Liver (tissue), 9 donors: ENCODE data around the gene PPP1R13B. TPM values are rescaled to one million over a fixed set of nuclear protein-coding genes. Genes with fewer than 3 reads are reported as not detected.
A peak's percentile ranks its signal among the peaks of the same experiment; 100 is the strongest.

ENCODE experiments used
- DNase-seq: peaks from one replicate; pipeline ENCODE4 v3.0.0-alpha.2; 2017; ENCODE audit warnings: low spot score
- H3K27ac ChIP-seq, 2 donors: one replicate each; pipeline ENCODE4 v1.7.0; 2013; ENCODE audit warnings: inconsistent platforms in 2 of 2, low read length in 2 of 2, control low read depth in 1 of 2, low read depth in 1 of 2, mild to moderate bottlenecking in 1 of 2
- H3K27me3 ChIP-seq, 4 donors: one replicate each; pipeline versions ENCODE4 v1.6.1 to v1.7.0; 2013; ENCODE audit warnings: low read length in 3 of 4, inconsistent platforms in 1 of 4, mild to moderate bottlenecking in 1 of 4, moderate library complexity in 1 of 4; ENCODE audit not compliant: control insufficient read depth in 4 of 4, insufficient read depth in 4 of 4
- H3K36me3 ChIP-seq, 4 donors: one replicate each; pipeline versions ENCODE4 v1.6.1 to v1.7.0; 2013; ENCODE audit warnings: low read length in 3 of 4, mild to moderate bottlenecking in 3 of 4, low read depth in 1 of 4, moderate library complexity in 1 of 4; ENCODE audit not compliant: control insufficient read depth in 4 of 4, insufficient read depth in 3 of 4
- H3K4me1 ChIP-seq, 4 donors: one replicate each; pipeline versions ENCODE4 v1.6.1 to v1.7.0; 2013; ENCODE audit warnings: low read length in 3 of 4, mild to moderate bottlenecking in 3 of 4, moderate library complexity in 1 of 4; ENCODE audit not compliant: control insufficient read depth in 4 of 4, insufficient read depth in 4 of 4
- H3K4me3 ChIP-seq, 3 donors: one replicate each; pipeline versions ENCODE4 v1.6.1 to v1.7.0; 2013; ENCODE audit warnings: low read length in 3 of 3, control low read depth in 1 of 3, low read depth in 1 of 3, mild to moderate bottlenecking in 1 of 3
- H3K9ac ChIP-seq, 2 donors: one replicate each; pipeline ENCODE4 v1.7.0; 2013; ENCODE audit warnings: low read length in 2 of 2, mild to moderate bottlenecking in 2 of 2, moderate library complexity in 2 of 2, control low read depth in 1 of 2, low read depth in 1 of 2
- H3K9me3 ChIP-seq, 4 donors: one replicate each; pipeline versions ENCODE4 v1.6.1 to v1.7.0; 2013; ENCODE audit warnings: low read length in 3 of 4; ENCODE audit not compliant: control insufficient read depth in 4 of 4
- EGR1 ChIP-seq, 2 donors: IDR thresholded peaks; 2 replicates each; pipeline ENCODE4 v1.6.1; 2016 to 2018; ENCODE audit warnings: antibody characterized with exemption in 2 of 2, low read depth in 2 of 2
- FOXA1 ChIP-seq: IDR thresholded peaks from 2 replicates; pipeline ENCODE4 v1.6.1; 2016; ENCODE audit warnings: antibody characterized with exemption
- FOXA2 ChIP-seq: IDR thresholded peaks from 2 replicates; pipeline ENCODE4 v1.6.1; 2016; ENCODE audit warnings: antibody characterized with exemption
- GABPA ChIP-seq, 2 donors: IDR thresholded peaks in 1 of 2; conservative IDR thresholded peaks in 1 of 2; 2 replicates each; pipeline ENCODE4 v1.6.1; 2016; ENCODE audit warnings: antibody characterized with exemption in 2 of 2, mild to moderate bottlenecking in 1 of 2, moderate library complexity in 1 of 2
- HNF4A ChIP-seq, 2 donors: conservative IDR thresholded peaks; 2 replicates each; pipeline ENCODE4 v1.6.1; 2016; ENCODE audit warnings: antibody characterized with exemption in 2 of 2, mild to moderate bottlenecking in 2 of 2
- HNF4G ChIP-seq: IDR thresholded peaks from 2 replicates; pipeline ENCODE4 v1.6.1; 2016; ENCODE audit warnings: antibody characterized with exemption
- JUND ChIP-seq, 2 donors: IDR thresholded peaks; 2 replicates each; pipeline ENCODE4 v1.6.1; 2016; ENCODE audit warnings: antibody characterized with exemption in 2 of 2
- NR2F2 ChIP-seq: IDR thresholded peaks from 2 replicates; pipeline ENCODE4 v1.6.1; 2016; ENCODE audit warnings: antibody characterized with exemption
- RAD21 ChIP-seq, 2 donors: IDR thresholded peaks; 2 replicates each; pipeline ENCODE4 v1.6.1; 2016; ENCODE audit warnings: antibody characterized with exemption in 2 of 2, mild to moderate bottlenecking in 2 of 2
- RXRA ChIP-seq, 2 donors: IDR thresholded peaks; 2 replicates each; pipeline ENCODE4 v1.6.1; 2017 to 2018; ENCODE audit warnings: antibody characterized with exemption in 2 of 2, mild to moderate bottlenecking in 1 of 2
- SP1 ChIP-seq: IDR thresholded peaks from 2 replicates; pipeline ENCODE4 v1.6.1; 2018; ENCODE audit warnings: antibody characterized with exemption, mild to moderate bottlenecking
- TAF1 ChIP-seq: conservative IDR thresholded peaks from 2 replicates; pipeline ENCODE4 v1.6.1; 2016; ENCODE audit warnings: antibody characterized with exemption, mild to moderate bottlenecking
- YY1 ChIP-seq: IDR thresholded peaks from 2 replicates; pipeline ENCODE4 v1.6.1; 2016; ENCODE audit warnings: antibody characterized with exemption, mild to moderate bottlenecking
- WGBS: extraction: QIAGEN DNeasy Blood & Tissue Kit; methylation state at CpG from one replicate; pipeline ENCODE4 v1.1.7; 2013; 5-methylcytosine and 5-hydroxymethylcytosine counted together
- polyA plus RNA-seq, 2 donors: library from polyadenylated mRNA; stranded (reverse) in 1 of 2; unstranded in 1 of 2; fragments of 200-250 nt in 1 of 2; fragments of >200 nt in 1 of 2; fragmentation: Nextera tagmentation in 1 of 2; extraction: Ambion mirVana in 1 of 2; gene quantifications; one replicate each; pipeline versions ENCODE4 v1.2.1 to v1.2.3, GENCODE V29; 2013 to 2015
- total RNA-seq, 2 donors: library from RNA; depleted of rRNA; stranded (reverse); fragments of >200 nt; gene quantifications; one replicate each; pipeline ENCODE4 v1.2.3, GENCODE V29; 2014
- TF ChIP-seq, protein P1 (sequence below): fragments of 150-350 bp; IDR thresholded peaks from 2 replicates; pipeline ENCODE4 v1.5.1; 2017; ENCODE audit warnings: improper control_type of control experiment, low read depth, low read length; ENCODE audit not compliant: missing input control
- TF ChIP-seq, protein P2 (sequence below): IDR thresholded peaks from 2 replicates; pipeline ENCODE4 v1.6.1; 2016; ENCODE audit warnings: antibody characterized with exemption
- TF ChIP-seq, protein P3 (sequence below): IDR thresholded peaks from 2 replicates; pipeline ENCODE4 v1.6.1; 2016; ENCODE audit warnings: antibody characterized with exemption
- TF ChIP-seq, protein P4 (sequence below): IDR thresholded peaks from 2 replicates; pipeline ENCODE4 v1.6.1; 2016; ENCODE audit warnings: antibody characterized with exemption, mild to moderate bottlenecking
- TF ChIP-seq, protein P5 (sequence below): IDR thresholded peaks from 2 replicates; pipeline ENCODE4 v1.6.1; 2016; ENCODE audit warnings: antibody characterized with exemption
- donor health status: healthy.
- donor health status: healthy.
- donor health status: healthy.
- donor health status: healthy.
- donor health status: healthy.

Gene PPP1R13B
- total and polyA plus RNA-seq, 4 donors = 3.2 to 15.1 (median 5.1) TPM

DNA sequence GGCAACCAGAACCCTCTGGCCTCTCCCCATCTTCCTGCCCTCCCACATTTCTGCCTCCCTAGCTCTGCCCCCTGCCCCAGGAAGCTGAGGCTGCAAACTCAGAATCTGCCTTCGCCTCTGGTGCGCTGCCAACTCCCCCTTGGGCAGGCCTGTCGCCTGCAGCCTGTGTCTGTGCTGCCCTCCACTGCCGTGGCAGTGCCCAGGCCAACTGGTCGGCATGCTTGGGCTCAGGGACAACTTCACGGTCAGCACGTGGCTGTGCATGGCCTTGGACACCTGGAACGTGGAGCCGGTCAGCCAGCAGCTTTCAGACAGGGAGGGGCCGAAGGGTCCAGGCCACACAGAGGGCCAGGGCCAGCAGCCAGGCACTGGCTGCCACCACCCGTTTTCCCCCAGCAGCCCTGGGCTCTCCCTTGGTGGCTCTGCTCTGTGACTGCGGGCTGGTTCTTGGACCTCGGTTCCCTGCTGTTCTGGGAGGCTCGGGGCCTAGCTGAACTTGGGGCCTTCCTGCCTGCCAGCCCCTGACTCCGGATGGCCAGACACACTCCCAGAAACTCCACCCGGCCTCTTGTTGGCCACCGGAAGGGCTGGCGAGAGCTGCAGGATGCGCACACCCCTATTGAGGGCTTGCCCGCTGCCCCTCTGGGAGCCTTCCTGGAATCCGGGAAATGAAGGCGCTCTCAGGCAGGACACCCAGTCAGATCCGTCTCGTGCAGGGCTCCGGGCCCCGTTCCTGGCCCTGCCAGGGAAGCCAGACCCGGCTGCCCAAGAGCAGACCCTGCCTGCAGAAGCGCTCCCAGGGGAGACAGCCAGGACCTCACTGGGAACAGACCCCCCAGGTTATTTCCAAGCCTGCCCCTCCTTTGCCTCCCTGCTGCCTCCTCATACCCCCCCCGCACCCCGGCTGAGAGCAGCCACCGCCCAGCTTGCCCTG lies 34.2 kb upstream of the PPP1R13B start:
- TF ChIP-seq SP1 (peak; percentile 96), JUND (IDR thresholded peaks at IDR 0.05) (peak in 1 of 2 donors; percentile 67), NR2F2 (no peak), HNF4A (conservative IDR thresholded peaks at IDR 0.05) (peak; percentile 91 to 96), RAD21 (IDR thresholded peaks at IDR 0.05) (peak; percentile 62 to 70), YY1 (peak; percentile 68), HNF4G (peak; percentile 61), EGR1 (IDR thresholded peaks at IDR 0.05; ENCODE audit: low read depth in 2 of 2) (peak in 1 of 2 donors; percentile 95), FOXA1 (peak; percentile 13), GABPA (IDR thresholded peaks at IDR 0.05 in 1 of 2, conservative IDR thresholded peaks at IDR 0.05 in 1 of 2) (peak in 1 of 2 donors; percentile 49), FOXA2 (peak; percentile 66), RXRA (IDR thresholded peaks at IDR 0.05) (peak; percentile 88 to 97), TAF1 (no peak)
- TF ChIP-seq, protein P1, sequence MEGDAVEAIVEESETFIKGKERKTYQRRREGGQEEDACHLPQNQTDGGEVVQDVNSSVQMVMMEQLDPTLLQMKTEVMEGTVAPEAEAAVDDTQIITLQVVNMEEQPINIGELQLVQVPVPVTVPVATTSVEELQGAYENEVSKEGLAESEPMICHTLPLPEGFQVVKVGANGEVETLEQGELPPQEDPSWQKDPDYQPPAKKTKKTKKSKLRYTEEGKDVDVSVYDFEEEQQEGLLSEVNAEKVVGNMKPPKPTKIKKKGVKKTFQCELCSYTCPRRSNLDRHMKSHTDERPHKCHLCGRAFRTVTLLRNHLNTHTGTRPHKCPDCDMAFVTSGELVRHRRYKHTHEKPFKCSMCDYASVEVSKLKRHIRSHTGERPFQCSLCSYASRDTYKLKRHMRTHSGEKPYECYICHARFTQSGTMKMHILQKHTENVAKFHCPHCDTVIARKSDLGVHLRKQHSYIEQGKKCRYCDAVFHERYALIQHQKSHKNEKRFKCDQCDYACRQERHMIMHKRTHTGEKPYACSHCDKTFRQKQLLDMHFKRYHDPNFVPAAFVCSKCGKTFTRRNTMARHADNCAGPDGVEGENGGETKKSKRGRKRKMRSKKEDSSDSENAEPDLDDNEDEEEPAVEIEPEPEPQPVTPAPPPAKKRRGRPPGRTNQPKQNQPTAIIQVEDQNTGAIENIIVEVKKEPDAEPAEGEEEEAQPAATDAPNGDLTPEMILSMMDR = no peak
- TF ChIP-seq, protein P2, sequence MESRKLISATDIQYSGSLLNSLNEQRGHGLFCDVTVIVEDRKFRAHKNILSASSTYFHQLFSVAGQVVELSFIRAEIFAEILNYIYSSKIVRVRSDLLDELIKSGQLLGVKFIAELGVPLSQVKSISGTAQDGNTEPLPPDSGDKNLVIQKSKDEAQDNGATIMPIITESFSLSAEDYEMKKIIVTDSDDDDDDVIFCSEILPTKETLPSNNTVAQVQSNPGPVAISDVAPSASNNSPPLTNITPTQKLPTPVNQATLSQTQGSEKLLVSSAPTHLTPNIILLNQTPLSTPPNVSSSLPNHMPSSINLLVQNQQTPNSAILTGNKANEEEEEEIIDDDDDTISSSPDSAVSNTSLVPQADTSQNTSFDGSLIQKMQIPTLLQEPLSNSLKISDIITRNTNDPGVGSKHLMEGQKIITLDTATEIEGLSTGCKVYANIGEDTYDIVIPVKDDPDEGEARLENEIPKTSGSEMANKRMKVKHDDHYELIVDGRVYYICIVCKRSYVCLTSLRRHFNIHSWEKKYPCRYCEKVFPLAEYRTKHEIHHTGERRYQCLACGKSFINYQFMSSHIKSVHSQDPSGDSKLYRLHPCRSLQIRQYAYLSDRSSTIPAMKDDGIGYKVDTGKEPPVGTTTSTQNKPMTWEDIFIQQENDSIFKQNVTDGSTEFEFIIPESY = peak; percentile 78
- TF ChIP-seq, protein P3, sequence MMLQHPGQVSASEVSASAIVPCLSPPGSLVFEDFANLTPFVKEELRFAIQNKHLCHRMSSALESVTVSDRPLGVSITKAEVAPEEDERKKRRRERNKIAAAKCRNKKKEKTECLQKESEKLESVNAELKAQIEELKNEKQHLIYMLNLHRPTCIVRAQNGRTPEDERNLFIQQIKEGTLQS = no peak
- TF ChIP-seq, protein P4, sequence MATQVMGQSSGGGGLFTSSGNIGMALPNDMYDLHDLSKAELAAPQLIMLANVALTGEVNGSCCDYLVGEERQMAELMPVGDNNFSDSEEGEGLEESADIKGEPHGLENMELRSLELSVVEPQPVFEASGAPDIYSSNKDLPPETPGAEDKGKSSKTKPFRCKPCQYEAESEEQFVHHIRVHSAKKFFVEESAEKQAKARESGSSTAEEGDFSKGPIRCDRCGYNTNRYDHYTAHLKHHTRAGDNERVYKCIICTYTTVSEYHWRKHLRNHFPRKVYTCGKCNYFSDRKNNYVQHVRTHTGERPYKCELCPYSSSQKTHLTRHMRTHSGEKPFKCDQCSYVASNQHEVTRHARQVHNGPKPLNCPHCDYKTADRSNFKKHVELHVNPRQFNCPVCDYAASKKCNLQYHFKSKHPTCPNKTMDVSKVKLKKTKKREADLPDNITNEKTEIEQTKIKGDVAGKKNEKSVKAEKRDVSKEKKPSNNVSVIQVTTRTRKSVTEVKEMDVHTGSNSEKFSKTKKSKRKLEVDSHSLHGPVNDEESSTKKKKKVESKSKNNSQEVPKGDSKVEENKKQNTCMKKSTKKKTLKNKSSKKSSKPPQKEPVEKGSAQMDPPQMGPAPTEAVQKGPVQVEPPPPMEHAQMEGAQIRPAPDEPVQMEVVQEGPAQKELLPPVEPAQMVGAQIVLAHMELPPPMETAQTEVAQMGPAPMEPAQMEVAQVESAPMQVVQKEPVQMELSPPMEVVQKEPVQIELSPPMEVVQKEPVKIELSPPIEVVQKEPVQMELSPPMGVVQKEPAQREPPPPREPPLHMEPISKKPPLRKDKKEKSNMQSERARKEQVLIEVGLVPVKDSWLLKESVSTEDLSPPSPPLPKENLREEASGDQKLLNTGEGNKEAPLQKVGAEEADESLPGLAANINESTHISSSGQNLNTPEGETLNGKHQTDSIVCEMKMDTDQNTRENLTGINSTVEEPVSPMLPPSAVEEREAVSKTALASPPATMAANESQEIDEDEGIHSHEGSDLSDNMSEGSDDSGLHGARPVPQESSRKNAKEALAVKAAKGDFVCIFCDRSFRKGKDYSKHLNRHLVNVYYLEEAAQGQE = peak; percentile 77
- TF ChIP-seq, protein P5, sequence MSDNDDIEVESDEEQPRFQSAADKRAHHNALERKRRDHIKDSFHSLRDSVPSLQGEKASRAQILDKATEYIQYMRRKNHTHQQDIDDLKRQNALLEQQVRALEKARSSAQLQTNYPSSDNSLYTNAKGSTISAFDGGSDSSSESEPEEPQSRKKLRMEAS = peak; percentile 99
- Histone ChIP-seq H3K9me3 (no peaks in the 10 kb centered on the region), H3K27ac (peak overlapping the region; percentile 93 to 99), H3K4me1 (peaks cover 31 to 56% (median 42%) of the 10 kb centered on the region in 4 donors), H3K9ac (peak overlapping the region in 1 of 2 donors; percentile 42), H3K36me3 (no peaks in the 10 kb centered on the region), H3K4me3 (no peak overlapping the region), H3K27me3 (no peaks in the 10 kb centered on the region)
- DNase-seq = no peak
- 37% methylated on average over 31 of the region's 31 CpGs for WGBS
